Stomach (tissue), 9 donors: Measurements from ENCODE around the gene C1orf35. TPM values are rescaled to one million over a fixed set of nuclear protein-coding genes. Genes with fewer than 3 reads are reported as not detected.

Experiments used
- DNase-seq, 2 donors: peaks; one replicate each; pipeline versions ENCODE4 v3.0.0 to v3.0.0-alpha.2; 2013 to 2019
- H3K27ac ChIP-seq, 5 donors: fragments of 200-600 bp in 4 of 5; sonication (generic) in 4 of 5; one replicate each; pipeline ENCODE4 v1.5.1; 2013 to 2019; ENCODE audit warnings: mild to moderate bottlenecking in 1 of 5, moderate library complexity in 1 of 5
- H3K27me3 ChIP-seq, 3 donors: fragments of 200-600 bp; sonication (generic); one replicate each; pipeline ENCODE4 v1.5.1; 2017 to 2019; ENCODE audit warnings: mixed run types in 1 of 3
- H3K36me3 ChIP-seq, 4 donors: fragments of 200-600 bp; sonication (generic); 1 replicate in 3 of 4; 2 replicates in 1 of 4; pipeline ENCODE4 v1.5.1; 2016 to 2019
- H3K4me1 ChIP-seq, 4 donors: fragments of 200-600 bp; sonication (generic); one replicate each; pipeline ENCODE4 v1.5.1; 2016 to 2019
- H3K4me3 ChIP-seq, 4 donors: fragments of 200-600 bp; sonication (generic) in 3 of 4; one replicate each; pipeline ENCODE4 v1.5.1; 2016 to 2019; ENCODE audit warnings: mild to moderate bottlenecking in 1 of 4
- H3K9me3 ChIP-seq, 4 donors: fragments of 200-600 bp; sonication (generic); one replicate each; pipeline ENCODE4 v1.5.1; 2016 to 2019
- EP300 ChIP-seq: sonication (generic); formaldehyde crosslinking; IDR thresholded peaks from one replicate; pipeline ENCODE4 v1.6.1; 2017; ENCODE audit warnings: antibody characterized with exemption
- POLR2A ChIP-seq, 4 donors: fragments of 450-650 bp; IDR thresholded peaks; one replicate each; pipeline ENCODE4 v1.6.1; 2016; ENCODE audit warnings: antibody characterized with exemption in 4 of 4, control low read depth in 2 of 4, mild to moderate bottlenecking in 1 of 4, moderate library complexity in 1 of 4
- POLR2AphosphoS5 ChIP-seq, 3 donors: sonication (generic); formaldehyde crosslinking; IDR thresholded peaks; one replicate each; pipeline ENCODE4 v1.6.1; 2016; ENCODE audit warnings: antibody characterized with exemption in 3 of 3
- WGBS, 5 donors: extraction: QIAGEN DNeasy Blood & Tissue Kit in 3 of 5; methylation state at CpG; one replicate each; pipeline versions ENCODE4 v1.1.5 to v1.1.7; 2013 to 2018; 5-methylcytosine and 5-hydroxymethylcytosine counted together
- intact Hi-C: fragments of 100-400 bp; cut with DNase I; formaldehyde crosslinking; loops from one replicate; pipeline ENCODE4 v1.15.1; 2023; ENCODE audit warnings: low total_unique reads
- polyA plus RNA-seq, 3 donors: library from polyadenylated mRNA; stranded (reverse); fragments of 200-250 nt; gene quantifications; one replicate each; pipeline ENCODE4 v1.2.3, GENCODE V29; 2013
- total RNA-seq, 5 donors: library from RNA; depleted of rRNA; stranded (reverse); fragments of >200 nt; gene quantifications; one replicate each; pipeline versions ENCODE4 v1.1.0 to v1.2.3, GENCODE V29; 2014 to 2016
- TF ChIP-seq, protein P1 (sequence below), 7 experiments: fragments of 450-650 bp in 4 of 7; fragments of 200-600 bp in 3 of 7; sonication (generic) in 3 of 7; IDR thresholded peaks; one replicate each; pipeline ENCODE4 v1.5.1; 2016 to 2019; ENCODE audit warnings: antibody characterized with exemption in 7 of 7, control low read depth in 2 of 7, mild to moderate bottlenecking in 1 of 7
- donor health status: healthy with polysubstance abuse.
- donor health status: Bipolar disorder and iron deficiency.
- donor health status: healthy.

The C1orf35 gene
- total and polyA plus RNA-seq, 8 donors: 0.58 to 94.7 (median 11.8) TPM

DNA sequence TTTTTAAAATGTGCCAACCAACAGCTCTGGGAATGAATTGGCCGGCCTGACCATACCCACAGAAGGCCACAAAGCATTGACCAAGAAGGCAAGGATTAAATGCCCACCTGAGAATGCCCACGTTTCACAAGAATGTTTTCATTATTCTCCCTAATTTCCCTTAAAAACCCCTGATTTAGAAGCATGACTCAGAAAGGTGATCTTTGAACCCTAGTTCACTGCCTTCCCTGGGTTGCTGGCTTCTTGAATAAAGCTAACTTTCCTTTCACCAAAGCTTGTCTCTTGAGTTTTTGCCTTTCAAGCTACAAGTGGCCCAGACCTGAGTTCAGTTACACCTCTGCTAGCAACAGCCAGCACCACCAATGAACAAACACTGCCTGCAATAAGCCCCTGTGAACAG is 20.4 kb upstream of the C1orf35 start:
- H3K27me3 ChIP-seq: no peaks in the 10 kb centered on the region
- no peak for DNase-seq
- no peaks in the 10 kb centered on the region for H3K4me1 ChIP-seq
- 63 to 74% (median 71%) methylated on average over 2 of the region's 2 CpGs for WGBS, 5 donors
- no peak for TF ChIP-seq EP300
- TF ChIP-seq POLR2A (IDR thresholded peaks at IDR 0.05): no peak
- no peak for TF ChIP-seq POLR2AphosphoS5 (IDR thresholded peaks at IDR 0.05)
- TF ChIP-seq, protein P1, sequence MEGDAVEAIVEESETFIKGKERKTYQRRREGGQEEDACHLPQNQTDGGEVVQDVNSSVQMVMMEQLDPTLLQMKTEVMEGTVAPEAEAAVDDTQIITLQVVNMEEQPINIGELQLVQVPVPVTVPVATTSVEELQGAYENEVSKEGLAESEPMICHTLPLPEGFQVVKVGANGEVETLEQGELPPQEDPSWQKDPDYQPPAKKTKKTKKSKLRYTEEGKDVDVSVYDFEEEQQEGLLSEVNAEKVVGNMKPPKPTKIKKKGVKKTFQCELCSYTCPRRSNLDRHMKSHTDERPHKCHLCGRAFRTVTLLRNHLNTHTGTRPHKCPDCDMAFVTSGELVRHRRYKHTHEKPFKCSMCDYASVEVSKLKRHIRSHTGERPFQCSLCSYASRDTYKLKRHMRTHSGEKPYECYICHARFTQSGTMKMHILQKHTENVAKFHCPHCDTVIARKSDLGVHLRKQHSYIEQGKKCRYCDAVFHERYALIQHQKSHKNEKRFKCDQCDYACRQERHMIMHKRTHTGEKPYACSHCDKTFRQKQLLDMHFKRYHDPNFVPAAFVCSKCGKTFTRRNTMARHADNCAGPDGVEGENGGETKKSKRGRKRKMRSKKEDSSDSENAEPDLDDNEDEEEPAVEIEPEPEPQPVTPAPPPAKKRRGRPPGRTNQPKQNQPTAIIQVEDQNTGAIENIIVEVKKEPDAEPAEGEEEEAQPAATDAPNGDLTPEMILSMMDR (IDR thresholded peaks at IDR 0.05): no peak
- H3K4me3 ChIP-seq: no peak overlapping the region
- intact Hi-C loops: no loop called here
- no peak overlapping the region for H3K27ac ChIP-seq
- H3K36me3 ChIP-seq: no peaks in the 10 kb centered on the region
- no peaks in the 10 kb centered on the region for H3K9me3 ChIP-seq

DNA sequence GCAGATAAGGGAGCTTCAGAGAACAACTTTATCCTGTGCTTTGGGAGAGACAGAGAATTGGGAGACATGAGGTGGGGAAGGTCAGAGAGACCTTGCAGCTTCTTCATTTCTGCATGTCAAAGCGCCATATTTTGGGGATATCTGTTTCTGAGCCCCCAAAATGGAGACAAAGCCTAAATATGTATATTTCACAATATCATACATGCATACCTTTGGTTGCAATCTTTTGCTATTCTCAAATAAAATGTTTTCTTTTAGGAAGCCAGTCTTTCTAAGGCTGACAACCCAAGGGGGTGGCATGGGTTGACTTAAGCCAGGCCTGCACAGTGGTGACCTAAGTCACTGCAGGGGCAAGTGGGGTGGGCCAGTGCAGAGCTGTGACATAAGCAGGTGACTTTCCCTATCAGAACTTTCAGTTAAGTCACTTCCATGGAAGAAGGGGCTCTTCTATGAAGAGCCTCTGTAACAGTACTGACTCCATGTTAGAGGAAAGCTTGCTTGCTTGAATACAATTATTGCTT is 19.9 kb upstream of the C1orf35 start:
- H3K9me3 ChIP-seq: no peaks in the 10 kb centered on the region
- intact Hi-C loops: no loop called here
- no peak overlapping the region for H3K27ac ChIP-seq
- WGBS, 5 donors: 65 to 88% (median 69%) methylated on average over 1 of the region's 1 CpG
- DNase-seq: no peak
- no peaks in the 10 kb centered on the region for H3K27me3 ChIP-seq
- H3K36me3 ChIP-seq: no peaks in the 10 kb centered on the region
- TF ChIP-seq POLR2A (IDR thresholded peaks at IDR 0.05): no peak
- no peak for TF ChIP-seq POLR2AphosphoS5 (IDR thresholded peaks at IDR 0.05)
- TF ChIP-seq EP300: no peak
- TF ChIP-seq, protein P1 (IDR thresholded peaks at IDR 0.05): no peak
- no peak overlapping the region for H3K4me3 ChIP-seq
- H3K4me1 ChIP-seq: no peaks in the 10 kb centered on the region

DNA sequence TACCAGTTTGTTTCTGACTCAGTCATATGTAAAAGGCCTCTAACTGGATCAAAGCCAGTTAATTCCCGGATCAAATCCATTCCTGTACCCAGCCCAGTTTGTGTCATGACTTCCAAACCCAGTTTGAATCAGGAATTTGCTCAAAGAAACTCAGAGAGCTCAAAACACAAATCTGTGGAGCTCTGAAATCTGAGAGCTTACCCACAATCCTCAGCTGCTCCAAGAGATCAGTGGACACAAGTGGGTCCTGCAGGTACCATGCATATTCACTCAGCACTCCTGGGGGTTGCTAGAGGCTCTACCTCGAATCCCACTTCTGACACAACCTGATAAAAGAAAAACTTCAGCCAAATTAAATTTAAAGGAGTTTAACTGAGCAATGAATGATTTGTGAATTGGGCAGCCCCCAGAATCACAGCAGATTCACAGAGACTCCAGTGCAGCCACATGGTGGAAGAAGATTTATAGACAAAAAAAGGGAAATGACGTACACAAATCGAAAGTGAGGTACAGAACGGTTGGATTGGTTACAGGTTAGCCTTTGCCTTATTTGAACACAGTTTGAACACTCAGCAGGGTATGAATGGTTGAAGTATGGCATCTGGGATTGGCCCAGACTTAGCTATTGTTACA is 17.8 kb upstream of the C1orf35 start:
- Histone ChIP-seq H3K27ac (no peak overlapping the region), H3K27me3 (no peaks in the 10 kb centered on the region), H3K4me3 (no peak overlapping the region), H3K36me3 (no peaks in the 10 kb centered on the region), H3K4me1 (no peaks in the 10 kb centered on the region), H3K9me3 (no peaks in the 10 kb centered on the region)
- intact Hi-C loops: no loop called here
- 65 to 72% (median 65%) methylated on average over 5 of the region's 5 CpGs for WGBS, 5 donors
- DNase-seq: no peak
- TF ChIP-seq POLR2A (IDR thresholded peaks at IDR 0.05) (no peak), EP300 (no peak), POLR2AphosphoS5 (IDR thresholded peaks at IDR 0.05) (no peak)
- TF ChIP-seq, protein P1 (IDR thresholded peaks at IDR 0.05): no peak

DNA sequence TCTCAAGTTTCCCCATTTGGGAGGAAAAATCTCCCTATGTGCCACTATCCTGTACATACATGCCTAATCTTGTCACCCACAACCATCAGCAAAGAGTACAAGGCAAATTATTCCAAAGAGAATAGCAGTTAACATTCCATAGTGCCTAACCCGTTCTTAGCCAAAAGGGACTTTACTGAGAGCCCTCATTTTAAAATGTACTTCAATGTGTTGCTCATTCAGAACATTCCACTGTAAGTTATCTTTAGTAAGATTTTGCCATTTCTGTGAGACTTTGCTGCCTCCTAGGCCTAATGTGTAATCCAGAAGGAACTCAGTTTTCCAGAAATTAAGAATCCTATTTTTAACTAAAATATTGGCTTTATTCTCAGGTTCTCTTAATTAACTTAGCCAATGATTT is 17.2 kb upstream of the C1orf35 start:
- no peak overlapping the region for H3K4me3 ChIP-seq
- TF ChIP-seq, protein P1 (IDR thresholded peaks at IDR 0.05): no peak
- no peak for TF ChIP-seq POLR2AphosphoS5 (IDR thresholded peaks at IDR 0.05)
- TF ChIP-seq POLR2A (IDR thresholded peaks at IDR 0.05): no peak
- no peak for TF ChIP-seq EP300
- H3K36me3 ChIP-seq: no peaks in the 10 kb centered on the region
- H3K4me1 ChIP-seq: no peaks in the 10 kb centered on the region
- no peak for DNase-seq
- no peak overlapping the region for H3K27ac ChIP-seq
- H3K27me3 ChIP-seq: no peaks in the 10 kb centered on the region
- intact Hi-C loops: no loop called here
- no peaks in the 10 kb centered on the region for H3K9me3 ChIP-seq
- WGBS, 5 donors: 67 to 82% (median 74%) methylated on average over 1 of the region's 1 CpG
